RWPE2 (cell line): ENCODE measurements around the gene VPS41.
"Not testable (repeated sequence)": the region's sequence is repeated elsewhere in the genome, so short reads cannot be mapped to it uniquely, and the experiment has no call there.

Experiments
- ATAC-seq: fragments of 200-7000 bp; cut with Tn5 transposase; 3 replicates; pipeline ENCODE4 v1.9.1; 2021; ENCODE audit warnings: low read depth
- DNase-seq: peaks from one replicate; pipeline ENCODE4 v3.0.0-alpha.2; 2020; ENCODE audit warnings: low spot score
- H3K27ac ChIP-seq: fragments of 450-650 bp; 2 replicates; pipeline ENCODE4 v1.5.1; 2017; ENCODE audit warnings: mild to moderate bottlenecking; ENCODE audit not compliant: poor library complexity, severe bottlenecking
- H3K27me3 ChIP-seq: fragments of 250-450 bp; sonication (Bioruptor Pico); 2 replicates; pipeline ENCODE4 v1.5.1; 2021; ENCODE audit warnings: mild to moderate bottlenecking, moderate library complexity; ENCODE audit not compliant: insufficient read depth, poor library complexity, severe bottlenecking
- H3K36me3 ChIP-seq: fragments of 250-450 bp; sonication (Bioruptor Pico); 2 replicates; pipeline ENCODE4 v1.5.1; 2020; ENCODE audit warnings: low read depth, mild to moderate bottlenecking, moderate library complexity
- H3K4me1 ChIP-seq: fragments of 250-450 bp; sonication (Bioruptor Pico); 2 replicates; pipeline ENCODE4 v1.5.1; 2021; ENCODE audit warnings: mild to moderate bottlenecking, moderate library complexity; ENCODE audit not compliant: insufficient read depth, poor library complexity, severe bottlenecking
- H3K4me3 ChIP-seq: fragments of 250-450 bp; sonication (Bioruptor Pico); 2 replicates; pipeline ENCODE4 v1.5.1; 2021; ENCODE audit warnings: mild to moderate bottlenecking, moderate library complexity; ENCODE audit not compliant: severe bottlenecking
- H3K9me3 ChIP-seq: fragments of 250-450 bp; sonication (Bioruptor Pico); 2 replicates; pipeline ENCODE4 v1.5.1; 2021; ENCODE audit warnings: mild to moderate bottlenecking, moderate library complexity; ENCODE audit not compliant: severe bottlenecking
- TF ChIP-seq, protein P1 (sequence below): fragments of 450-650 bp; IDR thresholded peaks from one replicate; pipeline ENCODE4 v1.5.1; 2017; ENCODE audit warnings: mild to moderate bottlenecking, moderate library complexity; ENCODE audit not compliant: poor library complexity, severe bottlenecking

The VPS41 gene

GRCh38 chr7:38950309-38950708, 41.3 kb upstream of the VPS41 start:
- Histone ChIP-seq H3K36me3 (no peaks in the 10 kb centered on the region), H3K4me3 (no peak overlapping the region), H3K4me1 (no peaks in the 10 kb centered on the region), H3K27ac (no peak overlapping the region), H3K9me3 (no peaks in the 10 kb centered on the region), H3K27me3 (no peaks in the 10 kb centered on the region)
- ATAC-seq (no peak), DNase-seq (no peak)
- TF ChIP-seq, protein P1, sequence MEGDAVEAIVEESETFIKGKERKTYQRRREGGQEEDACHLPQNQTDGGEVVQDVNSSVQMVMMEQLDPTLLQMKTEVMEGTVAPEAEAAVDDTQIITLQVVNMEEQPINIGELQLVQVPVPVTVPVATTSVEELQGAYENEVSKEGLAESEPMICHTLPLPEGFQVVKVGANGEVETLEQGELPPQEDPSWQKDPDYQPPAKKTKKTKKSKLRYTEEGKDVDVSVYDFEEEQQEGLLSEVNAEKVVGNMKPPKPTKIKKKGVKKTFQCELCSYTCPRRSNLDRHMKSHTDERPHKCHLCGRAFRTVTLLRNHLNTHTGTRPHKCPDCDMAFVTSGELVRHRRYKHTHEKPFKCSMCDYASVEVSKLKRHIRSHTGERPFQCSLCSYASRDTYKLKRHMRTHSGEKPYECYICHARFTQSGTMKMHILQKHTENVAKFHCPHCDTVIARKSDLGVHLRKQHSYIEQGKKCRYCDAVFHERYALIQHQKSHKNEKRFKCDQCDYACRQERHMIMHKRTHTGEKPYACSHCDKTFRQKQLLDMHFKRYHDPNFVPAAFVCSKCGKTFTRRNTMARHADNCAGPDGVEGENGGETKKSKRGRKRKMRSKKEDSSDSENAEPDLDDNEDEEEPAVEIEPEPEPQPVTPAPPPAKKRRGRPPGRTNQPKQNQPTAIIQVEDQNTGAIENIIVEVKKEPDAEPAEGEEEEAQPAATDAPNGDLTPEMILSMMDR, result no peak

- H3K36me3 ChIP-seq, H3K4me1 ChIP-seq, DNase-seq, H3K27ac ChIP-seq, ATAC-seq, H3K9me3 ChIP-seq, H3K4me3 ChIP-seq, H3K27me3 ChIP-seq: not testable (repeated sequence)
These were observed 38.5 kb upstream of the VPS41 start for GRCh38 chr7:38947541-38947940.

GRCh38 chr7:38942431-38943051, 33.5 kb upstream of the VPS41 start:
- H3K9me3 ChIP-seq, result no peaks in the 10 kb centered on the region
- DNase-seq, result no peak
- H3K27me3 ChIP-seq, result no peaks in the 10 kb centered on the region
- H3K36me3 ChIP-seq, result no peaks in the 10 kb centered on the region
- ATAC-seq, result no peak
- TF ChIP-seq, protein P1, result no peak
- no peaks in the 10 kb centered on the region for H3K4me1 ChIP-seq
- H3K27ac ChIP-seq, result no peak overlapping the region
- no peak overlapping the region for H3K4me3 ChIP-seq

GRCh38 chr7:38940774-38941173, 31.8 kb upstream of the VPS41 start:
- TF ChIP-seq, protein P1, result no peak
- H3K27me3 ChIP-seq, result no peaks in the 10 kb centered on the region
- ATAC-seq, result peak; percentile 49; the same call in 2 of the 3 replicates
- H3K27ac ChIP-seq, result no peak overlapping the region
- no peaks in the 10 kb centered on the region for H3K36me3 ChIP-seq
- H3K4me1 ChIP-seq, result no peaks in the 10 kb centered on the region
- H3K4me3 ChIP-seq, result no peak overlapping the region
- no peak for DNase-seq
- no peaks in the 10 kb centered on the region for H3K9me3 ChIP-seq

GRCh38 chr7:38938589-38938988, 29.6 kb upstream of the VPS41 start:
- no peak overlapping the region for H3K27ac ChIP-seq

More at GRCh38 chr7:38938589-38938988, 29.6 kb upstream of the VPS41 start:
- no peaks in the 10 kb centered on the region for H3K27me3 ChIP-seq
- ATAC-seq, result no peak
- H3K4me1 ChIP-seq, result no peaks in the 10 kb centered on the region
- H3K9me3 ChIP-seq, result no peaks in the 10 kb centered on the region
- TF ChIP-seq, protein P1, result no peak
- H3K4me3 ChIP-seq, result no peak overlapping the region
- no peaks in the 10 kb centered on the region for H3K36me3 ChIP-seq
- DNase-seq, result no peak
